Right lung (tissue), 5 donors: ENCODE measurements around the gene ETV5. TPM values are rescaled to one million over a fixed set of nuclear protein-coding genes. Genes with fewer than 3 reads are reported as not detected.

Source experiments
- DNase-seq, 2 donors: peaks; one replicate each; pipeline ENCODE4 v3.0.0-alpha.2; 2013
- polyA plus RNA-seq, 5 donors: library from polyadenylated mRNA; unstranded; fragments of 120-200 nt; gene quantifications; one replicate each; pipeline versions ENCODE4 v1.2.1 to v1.2.3, GENCODE V29; 2013; ENCODE audit warnings: inconsistent platforms in 1 of 5, low replicate concordance in 1 of 5; ENCODE audit not compliant: insufficient read length in 5 of 5, insufficient read depth in 1 of 5

ETV5 gene
- polyA plus RNA-seq, 5 donors: 205 to 296 (median 271) TPM

- DNase-seq: peak in 1 of 2 donors; percentile 40
Observed at GRCh38 chr3:186070550-186070949, 38.3 kb downstream of the ETV5 start.

DNA sequence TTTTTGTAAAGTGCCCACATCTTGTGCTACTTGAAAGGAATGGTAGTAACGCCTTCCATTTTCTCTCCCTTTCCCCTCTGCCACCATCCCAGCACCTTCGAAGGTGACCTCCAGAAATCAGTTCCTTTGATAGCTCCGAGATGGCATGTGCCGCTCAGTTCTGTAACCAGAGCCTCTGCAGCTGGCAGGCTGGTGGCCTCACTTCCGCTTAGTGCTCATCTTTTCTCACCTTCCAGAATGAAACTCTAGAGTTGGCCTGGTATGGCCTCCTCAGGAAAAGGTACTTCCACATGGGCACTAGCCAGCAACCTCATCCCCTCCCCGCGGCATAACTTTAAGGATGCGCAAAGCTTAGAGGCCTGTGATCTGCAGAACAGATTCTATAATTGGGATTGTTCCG is 38.8 kb downstream of the ETV5 start:
- no peak for DNase-seq

GRCh38 chr3:186069199-186069598 is 39.7 kb downstream of the ETV5 start:
- no peak for DNase-seq

DNA sequence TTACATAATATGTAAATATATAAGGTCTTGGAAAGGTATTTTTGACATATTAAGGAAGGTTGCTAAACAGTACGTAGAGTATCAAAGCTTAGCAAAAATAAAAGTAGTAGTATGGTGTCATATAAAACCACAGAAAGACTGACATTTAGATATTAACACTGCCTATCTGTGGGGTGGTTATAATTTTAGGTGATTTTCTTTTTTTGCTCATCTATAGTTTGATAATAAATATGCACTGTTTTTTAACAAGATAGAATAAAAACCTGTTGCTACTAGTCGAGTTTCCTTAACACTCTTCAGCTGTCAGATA is 40.7 kb downstream of the ETV5 start:
- DNase-seq: no peak

- no peak for DNase-seq
Observed at GRCh38 chr3:186067360-186068242, 41.3 kb downstream of the ETV5 start.

DNA sequence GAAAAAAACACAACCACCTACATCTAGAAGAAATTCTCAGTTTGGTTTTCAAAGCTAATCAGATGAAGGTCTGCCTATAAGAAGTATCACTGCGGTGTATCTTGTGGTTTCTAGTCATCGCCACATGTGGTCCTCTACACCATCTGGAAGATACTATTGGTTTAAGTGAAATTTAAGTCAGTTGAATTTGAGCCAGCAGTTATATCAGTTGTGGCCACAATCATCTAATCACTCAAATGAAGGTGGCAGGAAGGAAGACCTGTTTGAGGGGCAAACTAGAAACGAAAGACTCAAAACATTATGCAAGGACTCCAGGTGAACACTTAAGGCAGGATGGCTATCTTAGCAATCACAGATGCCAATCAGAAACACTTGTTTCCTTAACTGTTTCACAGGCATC is 48.7 kb downstream of the ETV5 start:
- no peak for DNase-seq

- DNase-seq: no peak
Observed at GRCh38 chr3:186059192-186059591, 49.7 kb downstream of the ETV5 start.

DNA sequence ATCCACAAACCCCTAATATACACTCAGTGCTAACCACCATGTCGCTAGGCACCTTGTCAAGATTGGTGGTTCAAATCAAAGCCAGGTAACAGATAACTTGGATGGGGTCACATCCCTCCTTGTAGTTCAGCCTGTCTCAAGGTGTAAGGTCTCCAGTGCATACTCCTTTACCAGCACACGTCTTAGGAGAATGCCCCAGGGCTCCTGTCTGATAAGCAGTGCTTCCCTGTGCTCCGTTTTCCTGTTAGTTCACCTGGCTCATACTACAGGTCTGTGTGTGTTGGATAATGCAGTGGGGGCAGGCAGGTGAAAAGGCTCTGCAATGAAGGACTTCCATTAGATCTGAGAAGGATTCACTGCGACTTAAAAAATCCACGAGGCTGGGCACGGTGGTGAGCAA is 50.7 kb downstream of the ETV5 start:
- DNase-seq: no peak

DNA sequence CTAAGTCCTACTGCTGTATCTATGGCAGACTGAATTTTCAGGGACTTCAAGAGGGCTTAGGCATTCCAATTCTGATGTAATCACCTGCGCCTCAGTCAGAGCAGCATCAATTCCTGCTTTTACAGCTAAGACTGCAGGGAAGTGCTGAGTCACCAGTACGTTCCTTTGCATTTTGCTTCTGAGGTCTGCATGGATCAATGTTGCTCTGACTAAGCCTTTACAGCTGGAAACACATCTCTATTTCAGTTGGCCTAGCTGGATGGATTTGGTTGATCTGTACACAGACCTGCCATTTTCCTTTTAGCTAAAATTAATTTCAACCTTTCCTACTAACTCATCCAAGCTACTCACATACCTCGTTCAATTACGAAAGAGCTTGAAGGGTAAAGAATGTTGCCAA is 51.3 kb downstream of the ETV5 start:
- DNase-seq: no peak

- DNase-seq: no peak
Observed at GRCh38 chr3:186054792-186055352, 54.0 kb downstream of the ETV5 start.

DNA sequence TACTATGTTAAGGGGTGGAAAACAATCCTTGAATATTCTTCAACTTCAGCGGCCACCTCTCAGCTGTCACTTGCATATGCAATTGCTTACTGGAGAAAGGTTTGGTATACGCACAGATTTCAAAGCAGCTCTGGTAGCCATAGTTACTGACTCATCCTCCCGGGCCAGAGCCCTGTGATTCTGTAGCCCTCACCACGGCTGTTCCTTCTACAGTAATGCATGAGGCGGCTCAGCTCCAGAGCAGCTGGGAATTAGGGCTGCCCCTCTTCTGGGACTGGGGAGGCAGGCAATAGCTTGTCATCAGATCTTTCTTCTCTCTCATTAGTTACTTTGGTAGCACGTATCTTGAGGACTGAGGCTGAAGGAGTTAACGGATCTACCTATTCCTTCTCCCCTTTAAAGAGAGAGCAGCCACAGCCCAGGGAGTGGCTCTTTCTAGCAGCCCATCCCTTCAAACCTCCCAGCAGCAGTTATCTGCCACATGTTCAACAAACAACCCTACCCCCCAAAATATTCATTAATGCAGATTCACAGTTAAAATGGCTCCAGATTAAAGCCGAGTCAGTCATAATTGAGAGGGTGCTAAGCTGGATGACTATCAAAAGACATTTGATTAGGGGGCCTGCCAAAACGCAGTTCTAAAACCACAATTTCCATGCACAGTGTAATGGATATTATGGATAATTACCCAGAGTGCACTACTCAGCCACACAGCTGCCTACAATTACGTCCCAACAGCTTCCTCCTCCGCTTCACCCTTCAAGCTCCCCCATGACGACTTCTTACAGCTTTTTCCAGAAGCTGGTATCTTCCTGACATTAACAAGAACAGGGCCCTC is 54.7 kb downstream of the ETV5 start:
- no peak for DNase-seq

GRCh38 chr3:186052096-186052840 is 56.6 kb downstream of the ETV5 start:
- no peak for DNase-seq

- DNase-seq: no peak
Observed at GRCh38 chr3:186049001-186049400, 59.9 kb downstream of the ETV5 start.

- no peak for DNase-seq
Observed at GRCh38 chr3:186048119-186048518, 60.8 kb downstream of the ETV5 start.

- DNase-seq: no peak
Observed at GRCh38 chr3:186046838-186047237, 62.1 kb downstream of the ETV5 start.

- DNase-seq: peak in 1 of 2 donors; percentile 32
Observed at GRCh38 chr3:186044968-186045367, 63.9 kb downstream of the ETV5 start.

DNA sequence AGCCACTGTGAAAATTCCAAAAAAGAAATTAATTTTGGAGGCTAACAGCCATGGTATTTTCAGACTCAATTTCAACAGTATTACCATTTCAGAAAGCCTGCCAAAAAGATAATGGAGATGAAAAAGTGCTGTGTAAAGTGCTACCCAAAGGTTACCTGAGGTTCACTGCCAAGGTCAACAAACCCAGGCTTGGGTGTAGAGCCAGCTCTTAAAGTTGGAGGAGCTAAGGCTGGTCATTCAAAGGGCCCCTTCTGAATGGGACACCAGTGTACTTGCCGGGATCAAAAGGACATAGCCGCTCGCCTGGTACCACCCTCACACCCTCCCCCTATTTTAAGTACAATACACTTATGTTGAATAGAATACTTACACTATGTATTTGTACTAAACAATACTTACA is 64.5 kb downstream of the ETV5 start:
- no peak for DNase-seq

DNA sequence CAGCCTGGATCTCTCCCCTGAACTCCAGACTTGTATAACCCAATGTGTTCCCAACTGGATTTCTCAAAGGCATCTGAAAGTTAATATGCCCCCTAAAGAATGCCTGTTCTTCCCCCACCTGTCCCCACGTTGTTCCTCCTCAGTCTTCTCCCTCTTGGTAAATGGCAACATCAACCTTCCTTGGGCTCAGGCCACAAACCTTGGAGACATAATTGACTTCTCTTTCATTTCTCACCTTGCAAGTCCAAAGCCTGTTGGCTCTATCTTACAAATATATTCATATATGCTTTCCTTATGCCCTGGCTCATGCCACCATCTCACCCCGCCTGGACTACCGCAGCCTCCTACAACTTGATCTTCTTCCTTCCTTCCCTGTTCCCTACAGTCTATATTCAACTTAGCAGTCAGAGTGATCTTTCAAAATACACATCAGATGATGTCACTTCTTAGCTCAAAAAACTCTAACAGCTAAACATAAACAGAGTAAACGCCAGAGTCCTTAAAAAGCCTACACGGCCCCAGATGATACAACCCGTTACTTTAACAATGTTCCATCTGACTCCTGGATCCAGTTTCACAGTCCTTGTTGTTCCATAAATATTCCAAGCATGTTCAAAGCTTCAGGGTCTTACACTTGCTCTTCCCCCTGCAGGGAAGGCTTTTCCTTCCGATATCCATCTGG is 66.2 kb downstream of the ETV5 start:
- DNase-seq: no peak

DNA sequence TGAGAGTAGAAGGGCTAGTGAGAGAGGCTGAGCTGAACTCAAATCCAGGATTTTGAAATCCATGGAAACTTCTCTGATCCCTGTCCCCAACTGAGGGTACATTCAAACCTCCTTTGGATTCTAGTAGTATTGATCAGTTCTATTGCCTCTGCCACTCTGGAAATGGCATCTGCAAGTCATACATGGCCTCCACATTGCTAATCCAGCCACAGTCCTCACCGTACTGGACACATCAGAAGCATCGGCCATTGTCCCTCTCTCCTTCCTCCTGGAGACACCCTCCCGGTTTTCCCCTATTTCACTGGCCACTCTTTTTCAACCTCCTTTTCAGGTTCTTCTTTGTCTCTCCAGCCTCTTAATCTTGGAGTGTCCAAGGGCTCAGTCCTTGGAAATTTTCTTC is 66.9 kb downstream of the ETV5 start:
- no peak for DNase-seq

DNA sequence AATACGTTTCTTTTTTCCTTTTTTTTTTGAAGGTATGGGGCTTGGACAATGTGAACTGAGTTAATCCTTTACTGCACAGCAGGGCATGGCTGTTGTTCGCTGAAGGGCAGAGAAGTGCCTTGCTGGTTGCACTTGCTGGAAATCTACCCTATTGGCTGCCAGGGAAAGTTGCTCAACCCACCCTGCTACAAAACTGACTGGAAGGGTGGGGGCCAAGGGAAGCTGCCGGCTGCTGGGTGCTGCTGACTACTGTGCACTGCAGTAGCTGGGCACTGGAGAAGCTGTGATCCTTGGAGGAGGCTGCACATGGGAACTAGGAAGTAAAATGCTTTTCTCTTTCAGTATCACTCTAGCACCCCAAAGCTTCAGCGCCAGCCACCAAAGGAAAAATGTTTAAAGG is 70.5 kb downstream of the ETV5 start:
- DNase-seq: no peak

DNA sequence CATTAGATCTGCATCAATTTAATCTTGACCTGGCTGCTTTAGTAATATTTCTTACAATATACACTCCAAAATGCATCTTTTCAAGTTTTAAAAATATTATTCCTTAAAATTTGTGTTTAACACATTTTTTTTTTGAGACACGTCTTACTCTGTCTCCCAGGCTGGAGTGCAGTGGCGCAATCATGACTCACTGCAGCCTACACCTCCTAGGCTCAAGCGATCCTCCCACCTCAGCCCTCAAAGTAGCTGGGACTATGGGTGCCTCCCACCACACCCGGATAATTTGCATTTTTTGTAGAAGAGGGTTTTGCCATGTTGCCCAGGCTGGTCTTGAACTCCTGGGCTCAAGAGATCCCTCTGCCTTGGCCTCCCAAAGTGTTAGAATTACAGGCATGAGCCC is 73.6 kb downstream of the ETV5 start:
- DNase-seq: no peak

DNA sequence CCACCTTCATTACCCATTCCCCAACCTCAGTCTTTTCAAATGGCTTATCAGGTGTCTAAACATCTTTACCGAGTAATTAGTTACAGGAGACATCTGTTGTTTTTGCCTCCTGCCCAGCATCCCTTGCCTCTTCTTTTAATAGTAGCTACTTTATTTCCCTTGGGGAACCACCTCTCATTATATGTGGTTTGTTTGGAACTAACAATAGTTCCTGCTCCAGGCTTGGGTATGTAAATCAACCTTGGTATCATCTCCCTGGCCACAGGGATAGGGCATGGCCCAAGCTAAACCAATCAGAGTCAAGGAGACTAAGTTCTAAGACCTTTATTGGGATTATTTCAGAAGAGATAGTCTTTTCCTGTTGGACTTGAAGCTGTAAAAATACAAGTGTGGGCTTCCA is 76.6 kb downstream of the ETV5 start:
- DNase-seq: no peak
